B cell (primary cell): ENCODE measurements around the gene IGF1R.

Source experiments
- CTCF ChIP-seq: fragments of 200-600 bp; IDR thresholded peaks from one replicate; pipeline ENCODE4 v1.8.0; 2022; ENCODE audit warnings: antibody characterized with exemption, mild to moderate bottlenecking
- EZH2 ChIP-seq: IDR thresholded peaks from 2 replicates; pipeline ENCODE4 v1.6.1; 2012; ENCODE audit warnings: borderline replicate concordance, low read depth, mild to moderate bottlenecking, moderate library complexity, low read length; ENCODE audit not compliant: insufficient read depth, poor library complexity, severe bottlenecking

- TF ChIP-seq CTCF = no peak
- no peak for TF ChIP-seq EZH2
Observed at GRCh38 chr15:98957655-98958054, 309.3 kb downstream of the IGF1R start.
